Adrenal gland (tissue), 5 donors: ENCODE data around the gene SEC61A1.

ENCODE experiments used
- POLR2A ChIP-seq, 2 donors: fragments of 450-650 bp; IDR thresholded peaks; one replicate each; pipeline ENCODE4 v1.6.1; 2017; ENCODE audit warnings: antibody characterized with exemption in 2 of 2, mild to moderate bottlenecking in 2 of 2, moderate library complexity in 1 of 2
- TF ChIP-seq, protein P1 (sequence below), 6 experiments: fragments of 450-650 bp in 4 of 6; fragments of 200-600 bp in 2 of 6; sonication (generic) in 1 of 6; IDR thresholded peaks; 1 replicate in 5 of 6; 2 replicates in 1 of 6; pipeline versions ENCODE4 v1.5.1 to v1.8.0; 2016 to 2021; ENCODE audit warnings: antibody characterized with exemption in 6 of 6, mild to moderate bottlenecking in 2 of 6, moderate library complexity in 1 of 6
- donor health status: DM: no; HTN: no; CAD: no.

DNA sequence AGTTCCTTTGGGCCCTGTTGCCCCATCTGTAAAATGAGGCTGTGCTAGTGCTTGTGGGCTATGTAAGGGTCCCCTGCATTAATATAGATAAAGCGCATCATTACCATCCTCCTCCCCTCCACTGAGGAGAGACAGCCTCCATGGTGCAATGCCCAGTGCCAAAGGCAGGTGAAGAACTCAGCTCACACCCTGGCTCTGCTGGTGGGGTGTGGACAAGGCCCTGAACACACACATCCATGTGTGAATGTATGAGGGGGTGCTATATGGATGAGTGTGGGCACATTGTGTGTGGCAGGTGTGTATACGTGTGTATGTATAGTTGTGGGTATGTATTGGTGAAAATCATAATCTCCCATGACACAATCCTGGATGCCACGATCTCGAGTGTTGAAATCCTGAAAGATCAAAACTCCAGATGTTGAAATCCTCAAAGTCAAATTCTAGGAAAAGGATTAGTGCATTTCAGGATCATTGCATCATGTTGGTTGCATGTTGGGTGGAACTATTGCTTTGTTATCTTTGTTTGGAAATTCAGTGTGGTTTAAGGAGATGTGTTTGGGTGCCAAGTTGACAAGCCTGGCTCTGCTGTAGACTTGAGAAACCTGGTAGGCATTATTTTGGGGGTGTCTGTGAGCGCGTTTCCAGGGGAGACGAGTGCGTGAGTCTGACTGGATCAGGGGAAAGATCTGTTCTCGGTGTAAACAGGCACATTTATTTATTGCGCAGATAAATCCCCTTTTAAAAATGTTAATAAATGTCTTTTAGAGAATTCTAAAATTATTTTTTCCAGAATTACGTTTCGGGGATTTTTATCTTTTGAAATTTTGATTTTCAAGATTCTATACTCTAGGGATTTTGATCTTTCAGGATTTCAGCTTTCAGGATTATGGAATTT, 42.0 kb upstream of the SEC61A1 start:
- TF ChIP-seq, protein P1, sequence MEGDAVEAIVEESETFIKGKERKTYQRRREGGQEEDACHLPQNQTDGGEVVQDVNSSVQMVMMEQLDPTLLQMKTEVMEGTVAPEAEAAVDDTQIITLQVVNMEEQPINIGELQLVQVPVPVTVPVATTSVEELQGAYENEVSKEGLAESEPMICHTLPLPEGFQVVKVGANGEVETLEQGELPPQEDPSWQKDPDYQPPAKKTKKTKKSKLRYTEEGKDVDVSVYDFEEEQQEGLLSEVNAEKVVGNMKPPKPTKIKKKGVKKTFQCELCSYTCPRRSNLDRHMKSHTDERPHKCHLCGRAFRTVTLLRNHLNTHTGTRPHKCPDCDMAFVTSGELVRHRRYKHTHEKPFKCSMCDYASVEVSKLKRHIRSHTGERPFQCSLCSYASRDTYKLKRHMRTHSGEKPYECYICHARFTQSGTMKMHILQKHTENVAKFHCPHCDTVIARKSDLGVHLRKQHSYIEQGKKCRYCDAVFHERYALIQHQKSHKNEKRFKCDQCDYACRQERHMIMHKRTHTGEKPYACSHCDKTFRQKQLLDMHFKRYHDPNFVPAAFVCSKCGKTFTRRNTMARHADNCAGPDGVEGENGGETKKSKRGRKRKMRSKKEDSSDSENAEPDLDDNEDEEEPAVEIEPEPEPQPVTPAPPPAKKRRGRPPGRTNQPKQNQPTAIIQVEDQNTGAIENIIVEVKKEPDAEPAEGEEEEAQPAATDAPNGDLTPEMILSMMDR (IDR thresholded peaks at IDR 0.05) = no peak
- no peak for TF ChIP-seq POLR2A (IDR thresholded peaks at IDR 0.05)
